Kidney (tissue), 14 donors: Measurements from ENCODE around the gene USP38. TPM values are rescaled to one million over a fixed set of nuclear protein-coding genes. Genes with fewer than 3 reads are reported as not detected.
A peak's percentile ranks its signal among the peaks of the same experiment; 100 is the strongest.

Source experiments
- DNase-seq, 5 donors: peaks; one replicate each; pipeline ENCODE4 v3.0.0-alpha.2; 2013 to 2020
- FAIRE-seq: peaks from 2 replicates; lab custom pipeline; 2012; peaks lifted over from hg19 to GRCh38; lab: Jason Lieb, UNC
- H3K27ac ChIP-seq, 2 donors: one replicate each; pipeline ENCODE4 v1.7.0; 2013; ENCODE audit warnings: low read depth in 2 of 2, low read length in 2 of 2, inconsistent platforms in 1 of 2
- H3K27me3 ChIP-seq: one replicate; pipeline ENCODE4 v1.7.1; 2013; ENCODE audit warnings: low read length, inconsistent platforms; ENCODE audit not compliant: control insufficient read depth, insufficient read depth
- H3K36me3 ChIP-seq, 3 donors: one replicate each; pipeline versions ENCODE4 v1.7.0 to v1.7.1; 2013; ENCODE audit warnings: low read length in 3 of 3, control low read depth in 1 of 3, inconsistent platforms in 1 of 3; ENCODE audit not compliant: insufficient read depth in 3 of 3, control insufficient read depth in 2 of 3
- H3K4me1 ChIP-seq, 3 donors: one replicate each; pipeline versions ENCODE4 v1.7.0 to v1.7.1; 2013; ENCODE audit warnings: low read length in 3 of 3, inconsistent platforms in 1 of 3, low read depth in 1 of 3; ENCODE audit not compliant: control insufficient read depth in 2 of 3, insufficient read depth in 2 of 3
- H3K4me3 ChIP-seq, 3 donors: one replicate each; pipeline versions ENCODE4 v1.7.0 to v1.8.1; 2013; ENCODE audit warnings: low read length in 3 of 3, control low read depth in 1 of 3, inconsistent platforms in 1 of 3
- H3K9ac ChIP-seq, 3 donors: one replicate each; pipeline versions ENCODE4 v1.7.0 to v1.7.1; 2013; ENCODE audit warnings: low read length in 3 of 3, control low read depth in 1 of 3, inconsistent platforms in 1 of 3
- H3K9me3 ChIP-seq, 3 donors: one replicate each; pipeline versions ENCODE4 v1.7.0 to v1.7.1; 2013; ENCODE audit warnings: low read length in 3 of 3, control low read depth in 1 of 3, inconsistent platforms in 1 of 3; ENCODE audit not compliant: control insufficient read depth in 2 of 3, insufficient read depth in 1 of 3
- CTCF ChIP-seq: IDR thresholded peaks from 3 replicates; pipeline ENCODE4 v1.5.1; 2012; ENCODE audit warnings: mild to moderate bottlenecking, moderate library complexity, borderline replicate concordance; ENCODE audit not compliant: insufficient read depth; ENCODE audit errors: extremely low read depth
- intact Hi-C: fragments of 100-400 bp; cut with DNase I; formaldehyde crosslinking; loops from one replicate; pipeline ENCODE4 v1.11.1; 2022
- polyA plus RNA-seq: library from polyadenylated mRNA; stranded (reverse); fragments of 350-450 nt; fragmentation: Illumina TruSeq; extraction: RNeasy Lipid Tissue Mini Kit (QIAGEN cat#74804); gene quantifications from one replicate; pipeline ENCODE4 v1.2.3, GENCODE V29; 2014; ENCODE audit warnings: low read depth, low replicate concordance; ENCODE audit not compliant: insufficient read depth
- total RNA-seq: library from RNA; stranded (reverse); fragmentation: NEBNext Ultra II Directional; extraction: Animal tissue kit (Norgen Biotek cat#: 25700); gene quantifications from one replicate; pipeline ENCODE4 v1.2.1, GENCODE V29; 2021
- donor health status: control.
- donor health status: control.
- donor health status: control.
- donor health status: control.
- donor health status: control.
- donor health status: DM: yes; HTN: yes; CAD: no.
- donor health status: Normal renal cell carcinoma (clear cell type).

Gene USP38
- total and polyA plus RNA-seq, 2 donors from 2014 or later = 5.2 to 21.9 TPM

DNA sequence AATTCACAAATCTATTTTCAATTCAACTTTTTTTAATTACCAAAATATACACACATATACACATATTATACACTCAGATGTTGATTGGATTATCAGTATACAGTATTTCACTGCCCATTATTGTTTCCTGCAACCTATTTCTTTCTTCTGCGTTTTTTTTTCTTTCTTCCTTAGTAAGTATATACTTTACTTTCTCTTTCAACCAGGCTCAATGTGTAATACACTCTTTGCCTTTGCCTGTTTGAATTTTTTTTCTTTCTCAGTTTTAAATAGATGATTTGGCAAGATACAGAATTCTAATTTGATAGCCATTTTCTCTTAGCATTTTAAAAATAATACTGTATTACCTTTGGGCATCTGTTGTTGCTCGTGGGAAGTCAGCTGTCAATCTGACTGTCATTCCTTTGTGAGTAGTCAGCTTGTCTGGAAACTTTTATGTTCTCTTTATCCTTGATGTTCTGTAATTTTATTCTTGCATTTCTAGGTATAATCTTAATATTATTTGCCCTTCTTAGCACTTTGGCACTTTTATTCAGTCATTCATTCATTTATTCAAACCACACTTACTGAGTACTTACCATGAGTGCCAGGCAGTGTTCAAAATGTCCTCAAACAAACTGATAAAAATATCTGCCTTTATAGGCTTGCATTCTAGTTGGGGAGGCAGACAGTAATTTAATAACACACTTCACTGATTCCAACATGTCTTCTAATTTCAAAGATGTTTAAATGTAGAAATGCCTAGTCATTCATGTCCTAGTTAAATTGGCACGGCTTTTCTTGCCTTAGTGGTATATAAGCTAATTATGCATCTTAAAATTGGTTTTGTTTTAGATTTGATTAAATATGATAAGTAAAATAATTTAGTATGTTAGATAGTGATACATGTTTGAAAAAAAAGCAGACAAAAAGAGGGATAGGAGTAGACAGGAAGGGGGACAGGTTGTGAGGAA lies 3.7 kb downstream of the USP38 start:
- FAIRE-seq (peak; percentile 19), DNase-seq (no peak)
- H3K4me3 ChIP-seq = peak overlapping the region in 2 of 3 donors; percentile 94 to 96
- H3K27me3 ChIP-seq = no peaks in the 10 kb centered on the region
- H3K36me3 ChIP-seq = peaks cover 4 to 7% (median 5%) of the 10 kb centered on the region in 3 donors
- H3K9ac ChIP-seq = peak overlapping the region in 1 of 3 donors; percentile 44
- H3K27ac ChIP-seq = no peak overlapping the region
- H3K4me1 ChIP-seq = peaks cover 4 to 13% (median 6%) of the 10 kb centered on the region in 3 donors
- H3K9me3 ChIP-seq = no peaks in the 10 kb centered on the region
- intact Hi-C loops = no loop called here
- TF ChIP-seq CTCF = no peak

- FAIRE-seq (no peak), DNase-seq (no peak)
- Histone ChIP-seq H3K36me3 (peaks cover 4 to 9% (median 7%) of the 10 kb centered on the region in 3 donors), H3K9ac (no peak overlapping the region), H3K9me3 (no peaks in the 10 kb centered on the region), H3K4me3 (no peak overlapping the region), H3K4me1 (peaks cover 3 to 10% (median 4%) of the 10 kb centered on the region in 3 donors), H3K27me3 (no peaks in the 10 kb centered on the region), H3K27ac (no peak overlapping the region)
- intact Hi-C loops = no loop called here
- TF ChIP-seq CTCF = no peak
Observed at GRCh38 chr4:143189528-143189927, 4.8 kb downstream of the USP38 start.

- Histone ChIP-seq H3K9ac (no peak overlapping the region), H3K27ac (no peak overlapping the region), H3K27me3 (no peaks in the 10 kb centered on the region), H3K9me3 (no peaks in the 10 kb centered on the region), H3K36me3 (peaks cover 12 to 45% (median 31%) of the 10 kb centered on the region in 3 donors), H3K4me3 (no peak overlapping the region), H3K4me1 (no peaks in the 10 kb centered on the region)
- FAIRE-seq (no peak), DNase-seq (no peak)
- intact Hi-C loops = no loop called here
- no peak for TF ChIP-seq CTCF
Observed at GRCh38 chr4:143195581-143195980, 10.9 kb downstream of the USP38 start.
